HS-27A (cell line): Measurements from ENCODE around the gene MDN1.
"Not testable (repeated sequence)": the region's sequence is repeated elsewhere in the genome, so short reads cannot be mapped to it uniquely, and the experiment has no call there.

Source experiments
- DNase-seq: peaks from one replicate; pipeline ENCODE4 v3.0.0-alpha.2; 2012; ENCODE audit warnings: low read depth, missing footprints

Gene MDN1

DNA sequence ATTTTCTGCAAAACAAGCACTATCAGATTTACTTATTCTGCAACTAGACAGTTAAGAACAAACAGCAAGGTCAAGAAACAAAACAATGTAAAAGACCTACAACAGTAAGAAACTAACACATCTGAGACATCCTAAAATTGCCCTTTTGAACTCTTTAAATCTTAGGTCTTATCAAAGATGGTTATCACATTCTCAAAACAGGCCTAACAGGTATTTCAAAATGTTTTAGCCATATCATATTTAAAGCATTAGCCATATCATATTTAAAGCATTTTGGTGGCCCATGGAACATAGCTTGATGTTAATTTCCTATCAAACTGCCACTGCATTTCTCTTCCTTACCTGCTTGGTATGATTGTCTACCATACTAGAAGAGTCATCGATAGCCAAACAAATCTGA lies 169.9 kb downstream of the MDN1 start:
- DNase-seq, result no peak

DNA sequence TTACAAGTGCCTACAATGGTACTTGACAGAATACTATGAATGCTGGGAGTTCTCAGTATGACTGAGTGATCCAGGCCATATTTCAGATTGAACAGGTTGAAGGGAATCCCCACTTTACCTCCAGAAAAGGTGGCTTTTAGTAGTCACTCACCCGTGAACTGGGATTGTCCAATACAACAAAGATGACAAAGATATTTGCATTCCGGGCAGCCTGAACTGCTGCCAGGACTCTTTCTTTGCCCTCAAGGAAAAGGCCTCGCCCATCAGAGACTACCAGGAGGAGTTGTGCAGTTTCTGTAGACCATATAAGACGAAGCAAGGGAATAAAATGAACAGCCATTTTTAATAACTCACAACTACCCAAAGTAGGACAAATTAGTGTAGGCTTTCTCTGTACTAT lies 174.7 kb downstream of the MDN1 start:
- no peak for DNase-seq

DNA sequence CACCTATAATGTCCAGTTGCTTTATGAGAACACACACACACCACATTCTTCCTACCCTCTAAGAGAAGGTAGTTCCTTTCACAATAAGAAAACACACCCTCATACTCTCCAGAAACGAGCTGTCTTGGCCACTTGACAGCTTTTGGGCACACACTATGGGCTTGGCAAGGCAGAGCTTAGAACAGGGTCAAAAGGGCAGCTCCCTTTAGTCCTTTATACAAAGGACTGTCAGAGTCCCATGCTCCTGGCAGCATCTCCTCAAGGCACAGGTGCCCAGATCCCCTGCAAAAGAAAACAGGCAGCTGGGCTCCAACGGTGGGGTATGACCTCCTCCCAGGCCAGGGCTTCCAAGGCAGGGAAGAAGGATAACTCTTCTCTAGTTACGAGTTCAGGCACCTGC lies 176.2 kb downstream of the MDN1 start:
- no peak for DNase-seq

DNA sequence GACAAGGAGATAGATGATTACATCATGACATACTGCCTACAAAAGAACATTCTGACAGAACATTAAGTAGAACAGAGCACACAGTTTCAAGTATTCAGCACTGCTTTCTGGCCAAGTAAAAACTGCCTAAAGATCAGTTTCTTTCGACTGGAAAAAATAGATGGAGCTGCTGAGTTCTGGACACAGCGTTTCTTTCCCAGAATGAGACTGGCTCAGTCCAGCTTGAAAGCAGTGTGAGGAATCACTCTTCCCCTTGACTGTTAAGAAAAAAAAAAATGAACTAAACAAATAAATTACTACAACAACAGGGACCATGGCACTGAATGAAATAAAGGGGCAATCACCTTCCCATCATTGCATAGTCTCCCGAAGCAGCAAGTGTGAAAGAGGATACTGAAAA lies 176.6 kb downstream of the MDN1 start:
- DNase-seq, result no peak

- not testable (repeated sequence) for DNase-seq
These were observed 178.0 kb downstream of the MDN1 start for GRCh38 chr6:89641581-89641980.

DNA sequence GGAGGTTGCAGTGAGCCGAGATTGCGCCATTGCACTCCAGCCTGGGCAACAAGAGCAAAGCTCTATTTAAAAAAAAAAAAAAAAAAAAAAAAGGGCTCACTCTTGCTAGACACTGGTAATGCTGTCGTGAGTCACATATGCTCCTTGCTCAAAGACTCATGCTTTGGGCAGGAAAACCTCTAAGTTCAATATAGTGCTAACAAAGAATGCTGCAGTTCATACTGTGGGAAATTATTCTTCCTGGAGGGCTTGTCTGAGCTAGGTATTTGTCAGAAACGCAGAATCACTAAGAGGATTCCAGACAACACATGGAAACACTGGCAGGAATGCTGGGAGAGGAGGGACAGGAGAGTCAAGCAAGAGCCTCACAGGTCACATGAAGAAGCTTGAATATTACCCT lies 178.8 kb downstream of the MDN1 start:
- DNase-seq, result no peak

GRCh38 chr6:89638320-89639195 lies 181.0 kb downstream of the MDN1 start, which contains the start of gene LYRM2:
TSS of gene LYRM2 (minus strand) at chr6:89638747. CDS start at chr6:89638716, 31 bp downstream.
- DNase-seq, result peak; percentile 62

DNA sequence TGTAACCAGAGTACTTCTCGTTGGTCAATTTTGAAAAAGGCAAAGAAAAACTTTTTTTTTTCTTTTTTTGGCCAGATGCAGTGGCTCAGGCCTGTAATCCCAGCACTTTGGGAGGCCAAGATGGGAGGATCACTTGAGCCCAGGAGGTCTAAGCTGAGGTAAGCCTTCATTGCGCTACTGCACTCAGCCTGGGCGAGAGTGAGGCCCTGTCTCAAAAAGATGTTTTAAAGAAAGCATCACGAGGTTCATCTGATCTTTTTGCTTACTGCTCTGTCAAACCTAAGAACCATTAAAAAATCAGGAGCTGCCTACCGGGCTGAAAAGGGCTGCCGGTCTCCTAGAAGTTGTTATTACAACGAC lies 181.7 kb downstream of the MDN1 start:
- DNase-seq, result no peak

DNA sequence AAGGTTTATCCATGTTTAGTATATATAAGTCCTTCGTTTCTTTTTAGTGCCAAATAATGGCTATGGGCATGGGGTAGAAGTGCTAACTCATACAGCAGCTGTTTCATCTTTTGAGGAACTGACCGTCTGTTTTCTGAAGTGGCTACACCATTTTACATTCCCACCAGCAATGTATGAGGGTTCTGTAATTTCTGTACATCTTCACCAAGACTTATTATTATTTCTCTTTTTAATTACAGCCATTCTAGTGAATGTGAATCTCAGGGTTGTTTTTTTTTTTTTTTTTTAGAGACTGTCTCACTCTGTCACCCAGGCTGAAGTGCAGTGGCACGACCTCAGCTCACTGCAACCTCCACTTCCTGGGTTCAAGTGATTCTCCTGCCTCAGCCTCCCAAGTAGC lies 183.2 kb downstream of the MDN1 start:
- DNase-seq, result not testable (repeated sequence)

GRCh38 chr6:89630488-89630887 lies 189.1 kb downstream of the MDN1 start:
- DNase-seq, result no peak

DNA sequence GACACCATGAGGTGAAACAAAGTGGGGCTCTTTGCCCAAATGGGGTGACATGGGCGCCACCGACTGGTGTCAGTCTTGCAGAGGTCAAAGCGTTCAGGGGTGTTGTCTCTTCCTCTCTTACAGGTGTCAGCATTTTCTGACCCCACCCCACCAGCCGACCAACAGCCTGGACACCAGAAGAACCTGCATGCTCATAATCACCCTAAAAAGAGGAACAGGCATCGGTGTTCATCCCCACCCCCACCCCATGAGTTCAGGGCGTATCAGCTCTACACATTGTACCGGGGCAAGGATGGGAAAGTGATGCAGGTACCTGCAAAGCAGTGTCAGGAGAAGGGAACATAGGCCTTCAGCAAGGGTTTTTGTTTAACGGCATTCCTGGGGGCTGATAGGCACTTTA lies 195.8 kb downstream of the MDN1 start:
- no peak for DNase-seq

DNA sequence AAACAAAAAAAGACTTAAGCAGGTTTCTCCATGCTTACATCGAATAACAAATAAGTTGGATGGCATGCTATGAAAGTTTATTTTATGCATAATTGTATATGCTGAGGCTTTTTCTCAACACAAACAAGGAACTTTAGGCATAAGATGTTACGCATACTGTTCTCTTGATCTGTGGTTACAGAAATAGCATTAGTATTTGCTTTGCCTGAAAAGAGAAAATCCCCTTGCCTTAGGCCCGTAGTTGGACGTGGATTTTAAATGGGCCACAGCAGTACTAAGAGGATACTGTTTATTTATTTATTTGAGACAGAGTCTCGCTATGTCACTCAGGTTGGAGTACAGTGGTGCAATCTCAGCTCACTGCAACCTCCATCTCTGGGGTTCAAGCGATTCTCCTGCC lies 200.0 kb downstream of the MDN1 start:
- no peak for DNase-seq

GRCh38 chr6:89618026-89618425 lies 201.6 kb downstream of the MDN1 start:
- DNase-seq, result no peak

DNA sequence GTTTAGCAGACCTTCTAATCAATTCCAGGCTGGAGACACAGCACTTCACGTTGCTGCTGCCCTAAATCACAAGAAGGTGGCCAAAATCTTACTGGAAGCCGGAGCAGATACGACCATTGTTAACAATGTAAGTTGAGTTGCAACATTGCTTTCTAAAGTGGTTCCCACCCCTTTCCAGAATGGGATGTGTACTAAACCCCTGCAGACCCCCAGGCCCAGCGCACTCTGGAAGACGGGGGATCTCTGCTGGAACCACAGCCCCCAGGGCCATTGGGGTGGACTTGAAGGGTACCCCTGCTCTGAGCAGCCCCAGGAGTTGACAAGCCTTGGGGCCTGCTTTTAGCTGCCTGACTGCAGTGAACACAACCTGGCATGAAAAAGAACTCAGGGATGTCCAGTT lies 203.1 kb downstream of the MDN1 start:
- DNase-seq, result no peak

GRCh38 chr6:89615882-89616281 lies 203.7 kb downstream of the MDN1 start:
- DNase-seq, result no peak

GRCh38 chr6:89613790-89614189 lies 205.8 kb downstream of the MDN1 start:
- DNase-seq, result no peak

GRCh38 chr6:89612121-89612520 lies 207.5 kb downstream of the MDN1 start:
- DNase-seq, result no peak

GRCh38 chr6:89611666-89612065 lies 207.9 kb downstream of the MDN1 start:
- DNase-seq, result no peak

DNA sequence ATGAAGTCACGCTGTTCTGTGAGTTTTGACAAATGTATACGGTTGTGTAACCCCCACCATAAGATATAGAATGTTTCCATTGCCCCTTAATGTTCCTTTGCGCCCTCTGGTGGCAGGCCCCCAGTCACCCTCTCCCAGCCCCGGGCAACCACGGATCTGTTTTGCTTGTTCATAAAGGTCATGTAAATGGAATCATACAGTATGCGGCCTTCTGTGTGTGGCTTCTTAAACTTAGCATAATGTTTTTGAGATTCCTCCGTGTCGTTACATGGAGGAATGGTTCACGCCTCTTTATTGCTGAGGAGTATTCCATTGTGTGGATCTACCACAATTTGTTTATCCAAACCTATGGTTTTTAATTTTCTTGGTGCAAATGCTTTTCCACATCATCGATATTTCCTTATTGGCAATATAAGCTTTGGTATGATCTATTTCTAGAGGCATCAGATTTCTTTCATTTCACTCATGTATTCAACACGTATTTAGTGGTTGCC lies 209.4 kb downstream of the MDN1 start:
- DNase-seq, result no peak

GRCh38 chr6:89605861-89606260 lies 213.7 kb downstream of the MDN1 start:
- no peak for DNase-seq

- DNase-seq, result no peak
These were observed 214.9 kb downstream of the MDN1 start for GRCh38 chr6:89604653-89605052.

- no peak for DNase-seq
These were observed 217.4 kb downstream of the MDN1 start for GRCh38 chr6:89602166-89602565.

- DNase-seq, result no peak
These were observed 219.9 kb downstream of the MDN1 start for GRCh38 chr6:89599727-89600126.

DNA sequence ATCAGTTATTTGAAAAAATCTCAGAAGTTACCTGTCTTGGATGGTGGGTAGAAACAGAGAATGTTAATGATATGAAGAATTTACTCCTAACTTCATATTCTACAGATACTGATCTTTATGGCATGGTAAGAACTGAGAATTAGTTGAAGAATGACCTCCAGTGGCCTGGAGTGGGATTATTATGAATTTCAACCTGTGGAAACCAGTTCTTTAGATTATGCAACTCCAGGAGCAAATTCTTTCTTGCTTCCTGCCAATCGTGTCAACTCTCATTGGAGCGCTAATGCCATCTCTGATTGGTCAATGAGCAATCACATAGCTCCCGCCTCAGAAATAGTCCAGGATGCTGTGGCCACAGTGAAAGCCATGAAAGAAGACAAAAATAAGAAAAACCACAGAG lies 221.6 kb downstream of the MDN1 start:
- DNase-seq, result no peak
